ENCODE data around the gene UGT1A1. TPM values are rescaled to one million over a fixed set of nuclear protein-coding genes. Genes with fewer than 3 reads are reported as not detected.
A peak's percentile ranks its signal among the peaks of the same experiment; 100 is the strongest.

Gene UGT1A1
- total and polyA plus RNA-seq, 2 of the 13 experiments (the other 11 are each of a cell fraction or from before 2014, with no cell fraction given): 0.69 to 0.75 TPM

GRCh38 chr2:233817995-233818638 is 58.0 kb downstream of the UGT1A1 start (continued):
- TF ChIP-seq, protein P1, sequence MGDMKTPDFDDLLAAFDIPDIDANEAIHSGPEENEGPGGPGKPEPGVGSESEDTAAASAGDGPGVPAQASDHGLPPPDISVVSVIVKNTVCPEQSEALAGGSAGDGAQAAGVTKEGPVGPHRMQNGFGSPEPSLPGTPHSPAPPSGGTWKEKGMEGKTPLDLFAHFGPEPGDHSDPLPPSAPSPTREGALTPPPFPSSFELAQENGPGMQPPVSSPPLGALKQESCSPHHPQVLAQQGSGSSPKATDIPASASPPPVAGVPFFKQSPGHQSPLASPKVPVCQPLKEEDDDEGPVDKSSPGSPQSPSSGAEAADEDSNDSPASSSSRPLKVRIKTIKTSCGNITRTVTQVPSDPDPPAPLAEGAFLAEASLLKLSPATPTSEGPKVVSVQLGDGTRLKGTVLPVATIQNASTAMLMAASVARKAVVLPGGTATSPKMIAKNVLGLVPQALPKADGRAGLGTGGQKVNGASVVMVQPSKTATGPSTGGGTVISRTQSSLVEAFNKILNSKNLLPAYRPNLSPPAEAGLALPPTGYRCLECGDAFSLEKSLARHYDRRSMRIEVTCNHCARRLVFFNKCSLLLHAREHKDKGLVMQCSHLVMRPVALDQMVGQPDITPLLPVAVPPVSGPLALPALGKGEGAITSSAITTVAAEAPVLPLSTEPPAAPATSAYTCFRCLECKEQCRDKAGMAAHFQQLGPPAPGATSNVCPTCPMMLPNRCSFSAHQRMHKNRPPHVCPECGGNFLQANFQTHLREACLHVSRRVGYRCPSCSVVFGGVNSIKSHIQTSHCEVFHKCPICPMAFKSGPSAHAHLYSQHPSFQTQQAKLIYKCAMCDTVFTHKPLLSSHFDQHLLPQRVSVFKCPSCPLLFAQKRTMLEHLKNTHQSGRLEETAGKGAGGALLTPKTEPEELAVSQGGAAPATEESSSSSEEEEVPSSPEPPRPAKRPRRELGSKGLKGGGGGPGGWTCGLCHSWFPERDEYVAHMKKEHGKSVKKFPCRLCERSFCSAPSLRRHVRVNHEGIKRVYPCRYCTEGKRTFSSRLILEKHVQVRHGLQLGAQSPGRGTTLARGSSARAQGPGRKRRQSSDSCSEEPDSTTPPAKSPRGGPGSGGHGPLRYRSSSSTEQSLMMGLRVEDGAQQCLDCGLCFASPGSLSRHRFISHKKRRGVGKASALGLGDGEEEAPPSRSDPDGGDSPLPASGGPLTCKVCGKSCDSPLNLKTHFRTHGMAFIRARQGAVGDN (CRISPR knock-in tag; IDR thresholded peaks at IDR 0.05): peak; percentile 79
- TF ChIP-seq ZNF503 (CRISPR knock-in tag; IDR thresholded peaks at IDR 0.05): no peak
- 0 out of 2 replicates have a peak, but pooled peaks have one; percentile 36 for TF ChIP-seq ZFP91 (CRISPR knock-in tag; IDR thresholded peaks at IDR 0.05; ENCODE audit: borderline replicate concordance)
- no peak for TF ChIP-seq MYNN (CRISPR knock-in tag; IDR thresholded peaks at IDR 0.05; ENCODE audit: low read depth)
- no peak for TF ChIP-seq ZNF597 (CRISPR knock-in tag; IDR thresholded peaks at IDR 0.05)
- TF ChIP-seq, protein P2, sequence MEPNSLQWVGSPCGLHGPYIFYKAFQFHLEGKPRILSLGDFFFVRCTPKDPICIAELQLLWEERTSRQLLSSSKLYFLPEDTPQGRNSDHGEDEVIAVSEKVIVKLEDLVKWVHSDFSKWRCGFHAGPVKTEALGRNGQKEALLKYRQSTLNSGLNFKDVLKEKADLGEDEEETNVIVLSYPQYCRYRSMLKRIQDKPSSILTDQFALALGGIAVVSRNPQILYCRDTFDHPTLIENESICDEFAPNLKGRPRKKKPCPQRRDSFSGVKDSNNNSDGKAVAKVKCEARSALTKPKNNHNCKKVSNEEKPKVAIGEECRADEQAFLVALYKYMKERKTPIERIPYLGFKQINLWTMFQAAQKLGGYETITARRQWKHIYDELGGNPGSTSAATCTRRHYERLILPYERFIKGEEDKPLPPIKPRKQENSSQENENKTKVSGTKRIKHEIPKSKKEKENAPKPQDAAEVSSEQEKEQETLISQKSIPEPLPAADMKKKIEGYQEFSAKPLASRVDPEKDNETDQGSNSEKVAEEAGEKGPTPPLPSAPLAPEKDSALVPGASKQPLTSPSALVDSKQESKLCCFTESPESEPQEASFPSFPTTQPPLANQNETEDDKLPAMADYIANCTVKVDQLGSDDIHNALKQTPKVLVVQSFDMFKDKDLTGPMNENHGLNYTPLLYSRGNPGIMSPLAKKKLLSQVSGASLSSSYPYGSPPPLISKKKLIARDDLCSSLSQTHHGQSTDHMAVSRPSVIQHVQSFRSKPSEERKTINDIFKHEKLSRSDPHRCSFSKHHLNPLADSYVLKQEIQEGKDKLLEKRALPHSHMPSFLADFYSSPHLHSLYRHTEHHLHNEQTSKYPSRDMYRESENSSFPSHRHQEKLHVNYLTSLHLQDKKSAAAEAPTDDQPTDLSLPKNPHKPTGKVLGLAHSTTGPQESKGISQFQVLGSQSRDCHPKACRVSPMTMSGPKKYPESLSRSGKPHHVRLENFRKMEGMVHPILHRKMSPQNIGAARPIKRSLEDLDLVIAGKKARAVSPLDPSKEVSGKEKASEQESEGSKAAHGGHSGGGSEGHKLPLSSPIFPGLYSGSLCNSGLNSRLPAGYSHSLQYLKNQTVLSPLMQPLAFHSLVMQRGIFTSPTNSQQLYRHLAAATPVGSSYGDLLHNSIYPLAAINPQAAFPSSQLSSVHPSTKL (CRISPR knock-in tag; IDR thresholded peaks at IDR 0.05): 0 out of 2 replicates have a peak, but pooled peaks have one; percentile 14
- TF ChIP-seq, protein P3, sequence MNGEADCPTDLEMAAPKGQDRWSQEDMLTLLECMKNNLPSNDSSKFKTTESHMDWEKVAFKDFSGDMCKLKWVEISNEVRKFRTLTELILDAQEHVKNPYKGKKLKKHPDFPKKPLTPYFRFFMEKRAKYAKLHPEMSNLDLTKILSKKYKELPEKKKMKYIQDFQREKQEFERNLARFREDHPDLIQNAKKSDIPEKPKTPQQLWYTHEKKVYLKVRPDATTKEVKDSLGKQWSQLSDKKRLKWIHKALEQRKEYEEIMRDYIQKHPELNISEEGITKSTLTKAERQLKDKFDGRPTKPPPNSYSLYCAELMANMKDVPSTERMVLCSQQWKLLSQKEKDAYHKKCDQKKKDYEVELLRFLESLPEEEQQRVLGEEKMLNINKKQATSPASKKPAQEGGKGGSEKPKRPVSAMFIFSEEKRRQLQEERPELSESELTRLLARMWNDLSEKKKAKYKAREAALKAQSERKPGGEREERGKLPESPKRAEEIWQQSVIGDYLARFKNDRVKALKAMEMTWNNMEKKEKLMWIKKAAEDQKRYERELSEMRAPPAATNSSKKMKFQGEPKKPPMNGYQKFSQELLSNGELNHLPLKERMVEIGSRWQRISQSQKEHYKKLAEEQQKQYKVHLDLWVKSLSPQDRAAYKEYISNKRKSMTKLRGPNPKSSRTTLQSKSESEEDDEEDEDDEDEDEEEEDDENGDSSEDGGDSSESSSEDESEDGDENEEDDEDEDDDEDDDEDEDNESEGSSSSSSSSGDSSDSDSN (CRISPR knock-in tag; IDR thresholded peaks at IDR 0.05): 0 out of 2 replicates have a peak, but pooled peaks have one; percentile 16
- TF ChIP-seq, protein P4, sequence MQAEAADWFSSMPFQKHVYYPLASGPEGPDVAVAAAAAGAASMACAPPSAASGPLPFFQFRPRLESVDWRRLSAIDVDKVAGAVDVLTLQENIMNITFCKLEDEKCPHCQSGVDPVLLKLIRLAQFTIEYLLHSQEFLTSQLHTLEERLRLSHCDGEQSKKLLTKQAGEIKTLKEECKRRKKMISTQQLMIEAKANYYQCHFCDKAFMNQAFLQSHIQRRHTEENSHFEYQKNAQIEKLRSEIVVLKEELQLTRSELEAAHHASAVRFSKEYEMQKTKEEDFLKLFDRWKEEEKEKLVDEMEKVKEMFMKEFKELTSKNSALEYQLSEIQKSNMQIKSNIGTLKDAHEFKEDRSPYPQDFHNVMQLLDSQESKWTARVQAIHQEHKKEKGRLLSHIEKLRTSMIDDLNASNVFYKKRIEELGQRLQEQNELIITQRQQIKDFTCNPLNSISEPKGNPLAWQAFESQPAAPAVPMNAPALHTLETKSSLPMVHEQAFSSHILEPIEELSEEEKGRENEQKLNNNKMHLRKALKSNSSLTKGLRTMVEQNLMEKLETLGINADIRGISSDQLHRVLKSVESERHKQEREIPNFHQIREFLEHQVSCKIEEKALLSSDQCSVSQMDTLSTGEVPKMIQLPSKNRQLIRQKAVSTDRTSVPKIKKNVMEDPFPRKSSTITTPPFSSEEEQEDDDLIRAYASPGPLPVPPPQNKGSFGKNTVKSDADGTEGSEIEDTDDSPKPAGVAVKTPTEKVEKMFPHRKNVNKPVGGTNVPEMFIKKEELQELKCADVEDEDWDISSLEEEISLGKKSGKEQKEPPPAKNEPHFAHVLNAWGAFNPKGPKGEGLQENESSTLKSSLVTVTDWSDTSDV (CRISPR knock-in tag; IDR thresholded peaks at IDR 0.05): no peak
